ENCODE results near the gene GPRC5D.

Gene GPRC5D

DNA sequence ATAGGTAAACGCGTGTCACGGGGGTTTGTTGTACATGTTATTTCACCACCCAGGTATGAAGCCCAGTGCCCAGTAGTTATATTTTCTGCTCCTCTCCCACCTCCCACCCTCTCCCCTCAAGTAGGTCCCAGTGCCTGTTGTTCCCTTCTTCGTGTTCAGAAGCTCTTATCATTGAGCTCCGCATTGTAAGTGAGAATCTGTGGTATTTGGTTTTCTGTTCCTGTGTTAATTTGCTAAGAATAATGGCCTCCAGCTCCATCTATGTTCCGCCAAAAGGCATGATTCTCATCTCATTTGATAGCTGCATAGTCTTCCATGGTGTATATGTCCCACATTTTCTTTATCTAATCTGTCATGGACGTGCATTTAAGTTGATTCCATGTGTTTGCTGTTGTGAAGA is 6.9 kb upstream of the GPRC5D start:
- no peak overlapping the region for H3K9ac ChIP-seq (ENCODE audit: low read depth, low read length, poor library complexity, severe bottlenecking)
- H3K79me2 ChIP-seq (ENCODE audit: insufficient read depth, low read length) = no peaks in the 10 kb centered on the region
- H3K36me3 ChIP-seq (ENCODE audit: insufficient read depth, low read length) = no peaks in the 10 kb centered on the region
- no peaks in the 10 kb centered on the region for H3K9me3 ChIP-seq (ENCODE audit: insufficient read depth, low read depth, low read length)
- no peaks in the 10 kb centered on the region for H3K9me2 ChIP-seq (replicated peaks; ENCODE audit: low read depth, low read length)
- H3K4me3 ChIP-seq (ENCODE audit: low read length, poor library complexity, severe bottlenecking) = no peak overlapping the region
- no peaks in the 10 kb centered on the region for H4K20me1 ChIP-seq (ENCODE audit: insufficient read depth, low read length, poor library complexity, severe bottlenecking)
- peaks cover 1% of the 10 kb centered on the region for H3K4me1 ChIP-seq (ENCODE audit: insufficient read depth, low read length, poor library complexity, severe bottlenecking)
- H3K4me2 ChIP-seq (ENCODE audit: low read depth, low read length, poor library complexity, severe bottlenecking) = no peak overlapping the region
- H3K27me3 ChIP-seq (ENCODE audit: insufficient read depth, low read length, poor library complexity, severe bottlenecking) = no peaks in the 10 kb centered on the region
- no peak overlapping the region for H2AFZ ChIP-seq (ENCODE audit: low read length)
- TF ChIP-seq EZH2phosphoT487 (IDR thresholded peaks at IDR 0.05; ENCODE audit: borderline replicate concordance) = no peak
- TF ChIP-seq, protein P1, sequence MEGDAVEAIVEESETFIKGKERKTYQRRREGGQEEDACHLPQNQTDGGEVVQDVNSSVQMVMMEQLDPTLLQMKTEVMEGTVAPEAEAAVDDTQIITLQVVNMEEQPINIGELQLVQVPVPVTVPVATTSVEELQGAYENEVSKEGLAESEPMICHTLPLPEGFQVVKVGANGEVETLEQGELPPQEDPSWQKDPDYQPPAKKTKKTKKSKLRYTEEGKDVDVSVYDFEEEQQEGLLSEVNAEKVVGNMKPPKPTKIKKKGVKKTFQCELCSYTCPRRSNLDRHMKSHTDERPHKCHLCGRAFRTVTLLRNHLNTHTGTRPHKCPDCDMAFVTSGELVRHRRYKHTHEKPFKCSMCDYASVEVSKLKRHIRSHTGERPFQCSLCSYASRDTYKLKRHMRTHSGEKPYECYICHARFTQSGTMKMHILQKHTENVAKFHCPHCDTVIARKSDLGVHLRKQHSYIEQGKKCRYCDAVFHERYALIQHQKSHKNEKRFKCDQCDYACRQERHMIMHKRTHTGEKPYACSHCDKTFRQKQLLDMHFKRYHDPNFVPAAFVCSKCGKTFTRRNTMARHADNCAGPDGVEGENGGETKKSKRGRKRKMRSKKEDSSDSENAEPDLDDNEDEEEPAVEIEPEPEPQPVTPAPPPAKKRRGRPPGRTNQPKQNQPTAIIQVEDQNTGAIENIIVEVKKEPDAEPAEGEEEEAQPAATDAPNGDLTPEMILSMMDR (conservative IDR thresholded peaks at IDR 0.05; ENCODE audit: low read length) = no peak
- H3F3A ChIP-seq (ENCODE audit: low read depth) = no peaks in the 10 kb centered on the region

DNA sequence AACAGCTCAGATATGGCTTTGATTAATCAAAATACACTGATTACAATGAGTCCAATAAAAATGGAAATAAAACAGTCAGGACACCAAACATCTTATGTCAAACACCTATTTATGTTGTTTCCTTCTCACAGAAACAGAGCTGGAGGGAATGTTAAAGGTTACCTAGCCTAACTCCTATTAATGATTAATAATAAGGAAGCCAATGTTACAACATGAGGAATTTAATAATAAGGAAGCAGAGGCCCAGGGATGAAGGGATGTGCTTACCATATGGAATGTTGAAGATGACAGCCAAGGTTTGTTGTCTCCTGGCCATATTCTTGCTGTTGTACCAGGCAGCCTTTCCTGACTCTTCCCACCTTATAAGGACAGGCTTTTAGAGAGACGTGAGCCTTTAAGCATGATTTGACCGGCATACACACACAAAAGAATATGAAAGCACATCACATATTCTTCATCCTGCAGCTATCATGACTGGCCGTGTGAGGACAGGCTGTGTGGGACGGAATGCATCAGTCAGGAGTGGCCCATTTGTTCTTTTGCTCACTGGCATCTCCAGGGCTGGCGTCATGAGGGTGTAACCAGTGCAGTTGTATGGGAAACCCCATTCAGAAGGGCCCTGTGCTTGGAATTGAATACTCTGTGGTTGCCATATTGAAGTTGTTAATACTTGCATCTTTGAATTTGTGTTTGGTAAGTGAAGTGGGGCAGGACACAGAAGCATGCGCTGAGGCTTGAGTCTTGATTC is 3.1 kb upstream of the GPRC5D start:
- H3K4me2 ChIP-seq (ENCODE audit: low read depth, low read length, poor library complexity, severe bottlenecking) = no peak overlapping the region
- H3K27me3 ChIP-seq (ENCODE audit: insufficient read depth, low read length, poor library complexity, severe bottlenecking) = no peaks in the 10 kb centered on the region
- H2AFZ ChIP-seq (ENCODE audit: low read length) = no peak overlapping the region
- H3K9ac ChIP-seq (ENCODE audit: low read depth, low read length, poor library complexity, severe bottlenecking) = no peak overlapping the region
- TF ChIP-seq EZH2phosphoT487 (IDR thresholded peaks at IDR 0.05; ENCODE audit: borderline replicate concordance) = no peak
- TF ChIP-seq, protein P1 (conservative IDR thresholded peaks at IDR 0.05; ENCODE audit: low read length) = no peak
- H3K4me3 ChIP-seq (ENCODE audit: low read length, poor library complexity, severe bottlenecking) = no peak overlapping the region
- H3K9me2 ChIP-seq (replicated peaks; ENCODE audit: low read depth, low read length) = no peaks in the 10 kb centered on the region
- no peaks in the 10 kb centered on the region for H3K36me3 ChIP-seq (ENCODE audit: insufficient read depth, low read length)
- H4K20me1 ChIP-seq (ENCODE audit: insufficient read depth, low read length, poor library complexity, severe bottlenecking) = no peaks in the 10 kb centered on the region
- H3K79me2 ChIP-seq (ENCODE audit: insufficient read depth, low read length) = no peaks in the 10 kb centered on the region
- no peaks in the 10 kb centered on the region for H3K9me3 ChIP-seq (ENCODE audit: insufficient read depth, low read depth, low read length)
- H3K4me1 ChIP-seq (ENCODE audit: insufficient read depth, low read length, poor library complexity, severe bottlenecking) = no peaks in the 10 kb centered on the region
- no peaks in the 10 kb centered on the region for H3F3A ChIP-seq (ENCODE audit: low read depth)

- H4K20me1 ChIP-seq (ENCODE audit: insufficient read depth, low read length, poor library complexity, severe bottlenecking) = no peaks in the 10 kb centered on the region
- TF ChIP-seq, protein P1 (conservative IDR thresholded peaks at IDR 0.05; ENCODE audit: low read length) = no peak
- TF ChIP-seq EZH2phosphoT487 (IDR thresholded peaks at IDR 0.05; ENCODE audit: borderline replicate concordance) = no peak
- H3K4me3 ChIP-seq (ENCODE audit: low read length, poor library complexity, severe bottlenecking) = no peak overlapping the region
- H3F3A ChIP-seq (ENCODE audit: low read depth) = no peaks in the 10 kb centered on the region
- H3K36me3 ChIP-seq (ENCODE audit: insufficient read depth, low read length) = no peaks in the 10 kb centered on the region
- H3K9me3 ChIP-seq (ENCODE audit: insufficient read depth, low read depth, low read length) = no peaks in the 10 kb centered on the region
- H3K27me3 ChIP-seq (ENCODE audit: insufficient read depth, low read length, poor library complexity, severe bottlenecking) = no peaks in the 10 kb centered on the region
- no peaks in the 10 kb centered on the region for H3K9me2 ChIP-seq (replicated peaks; ENCODE audit: low read depth, low read length)
- H3K4me2 ChIP-seq (ENCODE audit: low read depth, low read length, poor library complexity, severe bottlenecking) = no peak overlapping the region
- H3K4me1 ChIP-seq (ENCODE audit: insufficient read depth, low read length, poor library complexity, severe bottlenecking) = no peaks in the 10 kb centered on the region
- H2AFZ ChIP-seq (ENCODE audit: low read length) = no peak overlapping the region
- H3K79me2 ChIP-seq (ENCODE audit: insufficient read depth, low read length) = no peaks in the 10 kb centered on the region
- no peak overlapping the region for H3K9ac ChIP-seq (ENCODE audit: low read depth, low read length, poor library complexity, severe bottlenecking)
Observed at GRCh38 chr12:12954356-12954755, 2.4 kb upstream of the GPRC5D start.

Measured in Loucy (cell line).